OCI-LY7 (cell line): ENCODE results near the gene HEG1. TPM values are rescaled to one million over a fixed set of nuclear protein-coding genes. Genes with fewer than 3 reads are reported as not detected.

Experiments
- BruUV-seq: library from RNA; stranded (reverse); fragments of 400-500 nt; replicated peaks from 2 replicates; lab custom pipeline; 2021; lab: Mats Ljungman, UMichigan
- CTCF ChIA-PET: fragments of 300-600 bp; sonication (Branson Sonifier 250); formaldehyde crosslinking; loops from one replicate; lab custom pipeline; 2022; ENCODE audit warnings: antibody characterized with exemption; ENCODE audit not compliant: unreplicated experiment; lab: Charles Lee
- POLR2A ChIA-PET: fragments of 300-600 bp; sonication (Branson Sonifier 250); formaldehyde crosslinking; loops from one replicate; lab custom pipeline; 2022; ENCODE audit warnings: antibody characterized with exemption; lab: Charles Lee
- DNase-seq: peaks from one replicate; pipeline ENCODE4 v3.0.0-alpha.2; 2015; ENCODE audit warnings: low spot score
- H2AFZ ChIP-seq: fragments of 200-600 bp; sonication (generic), shearing (Covaris generic); 2 replicates; pipeline ENCODE4 v1.6.1; 2014; ENCODE audit warnings: mild to moderate bottlenecking, antibody characterized with exemption, low read length, moderate library complexity
- H3K27ac ChIP-seq: fragments of 200-600 bp; sonication (generic); 2 replicates; pipeline ENCODE4 v1.5.1; 2014; ENCODE audit warnings: mixed run types, low read depth, mild to moderate bottlenecking, moderate library complexity, low read length, inconsistent platforms; ENCODE audit not compliant: poor library complexity, severe bottlenecking
- H3K36me3 ChIP-seq: fragments of 200-600 bp; sonication (generic); 2 replicates; pipeline ENCODE4 v1.6.1; 2014; ENCODE audit warnings: mild to moderate bottlenecking, antibody characterized with exemption, low read length, moderate library complexity, mixed read lengths; ENCODE audit not compliant: insufficient read depth
- H3K4me1 ChIP-seq: fragments of 200-600 bp; sonication (generic); 2 replicates; pipeline ENCODE4 v1.5.1; 2014; ENCODE audit warnings: mild to moderate bottlenecking, low read length; ENCODE audit not compliant: insufficient read depth, poor library complexity, severe bottlenecking
- H3K4me2 ChIP-seq: fragments of 200-600 bp; sonication (generic); 2 replicates; pipeline ENCODE4 v1.6.1; 2014; ENCODE audit warnings: mild to moderate bottlenecking, low read length
- H3K4me3 ChIP-seq: fragments of 200-600 bp; sonication (generic); 2 replicates; pipeline ENCODE4 v1.5.1; 2014; ENCODE audit warnings: mild to moderate bottlenecking, low read depth, low read length; ENCODE audit not compliant: poor library complexity, severe bottlenecking
- H3K79me2 ChIP-seq: fragments of 200-600 bp; sonication (generic); 2 replicates; pipeline ENCODE4 v1.6.1; 2016; ENCODE audit warnings: low read depth, mild to moderate bottlenecking, low read length, moderate library complexity, mixed read lengths; ENCODE audit not compliant: insufficient read depth
- H3K9me2 ChIP-seq: fragments of 200-600 bp; sonication (generic); 2 replicates; pipeline ENCODE4 v1.6.1; 2016; ENCODE audit warnings: mild to moderate bottlenecking, low read length, mixed read lengths; ENCODE audit not compliant: insufficient read depth
- H3K9me3 ChIP-seq: fragments of 200-600 bp; sonication (generic); 2 replicates; pipeline ENCODE4 v1.6.1; 2014; ENCODE audit warnings: mild to moderate bottlenecking, mixed run types, low read length, mixed read lengths
- H4K20me1 ChIP-seq: fragments of 200-600 bp; sonication (generic); 2 replicates; pipeline ENCODE4 v1.6.1; 2014; ENCODE audit warnings: mild to moderate bottlenecking, antibody characterized with exemption, low read length, moderate library complexity, mixed read lengths; ENCODE audit not compliant: insufficient read depth
- CTCF ChIP-seq: fragments of 200-600 bp; sonication (generic); conservative IDR thresholded peaks from 2 replicates; pipeline ENCODE4 v1.5.1; 2014; ENCODE audit warnings: mild to moderate bottlenecking, antibody characterized with exemption, low read length, moderate library complexity, mixed read lengths
- EZH2phosphoT487 ChIP-seq: fragments of 200-600 bp; sonication (generic); IDR thresholded peaks from 2 replicates; pipeline ENCODE4 v1.6.1; 2018; ENCODE audit warnings: low read depth, borderline replicate concordance, mild to moderate bottlenecking, mixed run types, antibody characterized with exemption, low read length, moderate library complexity, mixed read lengths
- intact Hi-C: fragments of 100-400 bp; cut with micrococcal nuclease; formaldehyde crosslinking; loops from one replicate; pipeline ENCODE4 v1.10.0; 2022; ENCODE audit not compliant: unreplicated experiment
- total RNA-seq, 2 experiments: library from RNA; depleted of rRNA in 1 of 2; stranded (reverse); fragments of >200 nt in 1 of 2; shearing (Covaris generic) in 1 of 2; gene quantifications; 2 replicates each; pipeline ENCODE4 v1.2.3, GENCODE V29; 2014 to 2022

HEG1 gene
- total RNA-seq, 2 experiments from 2014 or later: 2.4 to 6.0 TPM

GRCh38 chr3:124927574-124928045, 128.2 kb downstream of the HEG1 start:
- H4K20me1 ChIP-seq: no peaks in the 10 kb centered on the region
- H2AFZ ChIP-seq: no peak overlapping the region
- H3K79me2 ChIP-seq: no peaks in the 10 kb centered on the region
- no TSS peak for BruUV-seq
- no peaks in the 10 kb centered on the region for H3K9me3 ChIP-seq
- no peak overlapping the region for H3K27ac ChIP-seq
- DNase-seq: no peak
- intact Hi-C loops: loop anchor here (1.0 to 5.0 kb wide), 4 partner anchors 235 to 660 kb away; no protein-coding TSS in a partner anchor
- no peak overlapping the region for H3K4me3 ChIP-seq
- ChIA-PET CTCF (no interaction called here), POLR2A (interaction anchor here (1.4 kb wide), 1 partner anchor 527 kb away, joined by 6 read pairs; no protein-coding TSS in a partner anchor)
- no peak overlapping the region for H3K4me2 ChIP-seq
- no peaks in the 10 kb centered on the region for H3K9me2 ChIP-seq
- no peaks in the 10 kb centered on the region for H3K4me1 ChIP-seq
- no peaks in the 10 kb centered on the region for H3K36me3 ChIP-seq
- TF ChIP-seq CTCF: no peak
- no peak for TF ChIP-seq EZH2phosphoT487

GRCh38 chr3:124926426-124927101, 129.2 kb downstream of the HEG1 start:
- Histone ChIP-seq H3K9me3 (no peaks in the 10 kb centered on the region), H2AFZ (no peak overlapping the region), H3K9me2 (no peaks in the 10 kb centered on the region), H3K79me2 (no peaks in the 10 kb centered on the region), H3K4me1 (no peaks in the 10 kb centered on the region), H3K4me2 (no peak overlapping the region), H4K20me1 (no peaks in the 10 kb centered on the region), H3K27ac (no peak overlapping the region), H3K4me3 (no peak overlapping the region), H3K36me3 (no peaks in the 10 kb centered on the region)
- DNase-seq: no peak
- CTCF ChIA-PET: no interaction called here
- TF ChIP-seq CTCF: no peak
- no peak for TF ChIP-seq EZH2phosphoT487
- intact Hi-C loops: loop anchor here (5.0 kb wide), 1 partner anchor 661 kb away; no protein-coding TSS in a partner anchor
- POLR2A ChIA-PET: interaction anchor here (0.6 kb wide), 1 partner anchor 74 kb away, joined by 3 read pairs; no protein-coding TSS in a partner anchor
- no TSS peak for BruUV-seq

GRCh38 chr3:124924741-124925140, 131.1 kb downstream of the HEG1 start:
- H3K79me2 ChIP-seq: no peaks in the 10 kb centered on the region
- TF ChIP-seq CTCF (no peak), EZH2phosphoT487 (no peak)
- ChIA-PET CTCF (interaction anchor here (1.4 kb wide), 1 partner anchor 24 kb away, joined by 3 read pairs; no protein-coding TSS in a partner anchor), POLR2A (interaction anchor here (0.7 kb wide), 1 partner anchor 723 kb away, joined by 3 read pairs; no protein-coding TSS in a partner anchor)
- H3K9me3 ChIP-seq: no peaks in the 10 kb centered on the region
- no peak for DNase-seq
- no peaks in the 10 kb centered on the region for H4K20me1 ChIP-seq
- H3K4me1 ChIP-seq: no peaks in the 10 kb centered on the region
- H3K4me2 ChIP-seq: no peak overlapping the region
- H2AFZ ChIP-seq: no peak overlapping the region
- no peak overlapping the region for H3K27ac ChIP-seq
- no peaks in the 10 kb centered on the region for H3K9me2 ChIP-seq
- BruUV-seq: no TSS peak
- H3K36me3 ChIP-seq: no peaks in the 10 kb centered on the region
- intact Hi-C loops: loop anchor here (5.0 kb wide), 1 partner anchor 663 kb away; no protein-coding TSS in a partner anchor
- H3K4me3 ChIP-seq: no peak overlapping the region
